Nephron (organoid): ENCODE measurements around the gene ABR.
"Not testable (repeated sequence)": the region's sequence is repeated elsewhere in the genome, so short reads cannot be mapped to it uniquely, and the experiment has no call there.

Experiments
- H3K27ac Mint-ChIP-seq, 3 experiments: 2 replicates each; pipeline ENCODE4 v1.8.0; 2020; ENCODE audit warnings: mixed read lengths in 3 of 3, mild to moderate bottlenecking in 2 of 3, moderate library complexity in 1 of 3
- H3K27me3 Mint-ChIP-seq: 2 replicates; pipeline ENCODE4 v1.8.0; 2021; ENCODE audit warnings: low read depth, mild to moderate bottlenecking, moderate library complexity, mixed read lengths
- H3K36me3 Mint-ChIP-seq: 2 replicates; pipeline ENCODE4 v1.8.0; 2020; ENCODE audit warnings: low read depth, mixed read lengths
- H3K4me1 Mint-ChIP-seq: 2 replicates; pipeline ENCODE4 v1.8.0; 2020; ENCODE audit warnings: mixed read lengths
- H3K4me3 Mint-ChIP-seq, 3 experiments: 2 replicates each; pipeline ENCODE4 v1.8.0; 2020; ENCODE audit warnings: mild to moderate bottlenecking in 3 of 3, mixed read lengths in 3 of 3, moderate library complexity in 2 of 3
- H3K9me3 Mint-ChIP-seq: 2 replicates; pipeline ENCODE4 v1.8.0; 2020; ENCODE audit warnings: mixed read lengths
- CTCF ChIP-seq, 3 experiments: fragments of 200-600 bp; sonication (generic); IDR thresholded peaks; one replicate each; pipeline ENCODE4 v1.5.0; 2021; ENCODE audit warnings: antibody characterized with exemption in 3 of 3; ENCODE audit not compliant: unreplicated experiment in 3 of 3

The ABR gene

GRCh38 chr17:1074886-1075605 lies 104.7 kb downstream of the ABR start:
- H3K9me3 Mint-ChIP-seq, result no peaks in the 10 kb centered on the region
- peaks cover 22% of the 10 kb centered on the region for H3K4me1 Mint-ChIP-seq
- no peak overlapping the region for H3K4me3 Mint-ChIP-seq
- peaks cover 8% of the 10 kb centered on the region for H3K27me3 Mint-ChIP-seq
- peak overlapping the region in 1 of 3 experiments; percentile 47 for H3K27ac Mint-ChIP-seq
- H3K36me3 Mint-ChIP-seq, result peaks cover 14% of the 10 kb centered on the region
- TF ChIP-seq CTCF (IDR thresholded peaks at IDR 0.05; ENCODE audit: unreplicated experiment in 3 of 3), result no peak

DNA sequence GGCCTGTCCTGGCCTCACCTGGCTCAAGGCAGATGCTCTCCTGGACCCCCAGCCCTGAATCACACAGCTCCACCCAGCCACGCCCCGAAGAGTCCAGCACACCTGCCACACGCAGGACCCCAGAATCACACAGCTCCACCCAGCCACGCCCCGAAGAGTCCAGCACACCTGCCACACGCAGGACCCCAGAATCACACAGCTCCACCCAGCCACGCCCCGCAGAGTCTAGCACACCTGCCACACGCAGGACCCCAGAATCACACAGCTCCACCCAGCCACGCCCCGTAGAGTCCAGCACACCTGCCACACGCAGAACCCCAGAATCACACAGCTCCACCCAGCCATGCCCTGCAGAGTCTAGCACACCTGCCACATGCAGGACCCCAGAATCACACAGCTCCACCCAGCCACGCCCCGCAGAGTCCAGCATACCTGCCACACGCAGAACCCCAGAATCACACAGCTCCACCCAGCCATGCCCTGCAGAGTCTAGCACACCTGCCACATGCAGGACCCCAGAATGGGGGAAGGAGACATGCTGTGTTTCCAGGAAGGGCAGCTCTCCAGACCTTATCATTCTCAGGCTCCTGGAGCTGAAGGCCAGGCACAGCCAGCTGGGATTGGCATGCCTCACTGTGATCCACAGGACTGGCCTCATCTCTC lies 105.7 kb downstream of the ABR start:
- not testable (repeated sequence) for H3K9me3 Mint-ChIP-seq, H3K27me3 Mint-ChIP-seq, H3K4me3 Mint-ChIP-seq
- H3K36me3 Mint-ChIP-seq, result peaks cover 13% of the 10 kb centered on the region
- H3K4me1 Mint-ChIP-seq, result peaks cover 20% of the 10 kb centered on the region
- H3K27ac Mint-ChIP-seq, result peak overlapping the region in 1 of 3 experiments; percentile 72

DNA sequence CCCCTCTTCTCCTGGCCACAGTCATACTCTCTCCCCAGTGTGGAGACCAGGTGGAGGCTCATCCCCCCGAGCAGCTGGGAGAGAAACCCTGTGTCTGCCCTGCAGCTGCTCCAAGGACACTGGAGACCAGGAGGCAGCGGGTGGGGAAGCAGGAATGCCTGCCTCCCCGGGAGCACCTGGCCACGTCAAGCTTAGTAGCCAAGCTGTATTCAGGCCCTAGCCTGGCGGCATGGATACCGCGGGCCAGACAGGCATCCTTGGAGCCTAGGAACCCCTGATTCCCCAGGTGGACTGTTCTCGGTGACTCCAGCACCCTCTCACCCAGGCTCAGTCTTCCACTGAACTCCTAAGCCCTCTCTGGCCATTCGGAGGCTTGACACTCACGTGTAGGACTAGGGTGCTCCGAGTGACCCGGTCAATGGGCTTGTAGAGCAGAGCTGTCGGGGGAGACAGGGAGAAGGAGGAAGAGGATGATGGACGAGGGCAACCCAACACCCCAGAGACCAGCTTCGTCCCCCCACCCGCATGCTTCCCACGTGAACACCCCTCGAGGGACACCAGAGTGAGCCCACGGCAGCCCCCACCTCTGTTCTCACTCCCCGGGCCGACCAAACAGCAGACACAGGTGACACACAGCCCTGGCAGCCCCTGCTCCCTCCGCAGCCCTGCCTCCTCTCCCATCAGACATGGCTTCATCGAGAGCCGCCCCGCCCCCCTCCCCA lies 106.4 kb downstream of the ABR start:
- peaks cover 18% of the 10 kb centered on the region for H3K36me3 Mint-ChIP-seq
- no peak for TF ChIP-seq CTCF (IDR thresholded peaks at IDR 0.05; ENCODE audit: unreplicated experiment in 3 of 3)
- H3K4me1 Mint-ChIP-seq, result peaks cover 21% of the 10 kb centered on the region
- no peak overlapping the region for H3K4me3 Mint-ChIP-seq
- no peak overlapping the region for H3K27ac Mint-ChIP-seq
- no peaks in the 10 kb centered on the region for H3K9me3 Mint-ChIP-seq
- H3K27me3 Mint-ChIP-seq, result peaks cover 5% of the 10 kb centered on the region

DNA sequence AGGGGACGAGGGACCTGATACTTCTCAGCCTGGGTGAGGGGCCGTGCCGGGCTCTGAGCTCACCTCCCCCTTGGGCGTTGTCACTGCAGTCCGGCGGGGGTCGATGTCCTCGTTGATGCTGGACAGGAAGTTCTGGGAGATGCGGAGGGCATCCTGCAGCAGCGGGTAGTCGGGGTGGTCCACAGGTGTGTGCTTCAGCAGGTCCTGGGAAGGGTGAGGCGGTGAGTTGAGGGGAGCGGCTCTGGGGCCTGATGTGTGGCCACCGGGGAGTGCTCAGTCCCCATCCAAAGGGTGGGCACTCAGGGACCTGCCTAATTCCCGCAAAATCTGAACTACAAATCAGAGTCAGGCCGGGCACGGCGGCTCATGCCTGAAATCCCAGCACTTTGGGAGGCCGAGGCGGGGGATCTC lies 107.2 kb downstream of the ABR start:
- no peak overlapping the region for H3K27ac Mint-ChIP-seq
- peaks cover 23% of the 10 kb centered on the region for H3K36me3 Mint-ChIP-seq
- no peaks in the 10 kb centered on the region for H3K27me3 Mint-ChIP-seq
- H3K4me1 Mint-ChIP-seq, result peaks cover 21% of the 10 kb centered on the region
- H3K9me3 Mint-ChIP-seq, result no peaks in the 10 kb centered on the region
- no peak overlapping the region for H3K4me3 Mint-ChIP-seq
- no peak for TF ChIP-seq CTCF (IDR thresholded peaks at IDR 0.05; ENCODE audit: unreplicated experiment in 3 of 3)

GRCh38 chr17:1071103-1071825 lies 108.5 kb downstream of the ABR start:
- H3K4me3 Mint-ChIP-seq, result no peak overlapping the region
- H3K9me3 Mint-ChIP-seq, result peaks cover 7% of the 10 kb centered on the region
- TF ChIP-seq CTCF (IDR thresholded peaks at IDR 0.05; ENCODE audit: unreplicated experiment in 3 of 3), result no peak
- H3K36me3 Mint-ChIP-seq, result peaks cover 36% of the 10 kb centered on the region
- no peak overlapping the region for H3K27ac Mint-ChIP-seq
- H3K4me1 Mint-ChIP-seq, result peaks cover 15% of the 10 kb centered on the region
- no peaks in the 10 kb centered on the region for H3K27me3 Mint-ChIP-seq

GRCh38 chr17:1070411-1070810 lies 109.4 kb downstream of the ABR start:
- no peaks in the 10 kb centered on the region for H3K27me3 Mint-ChIP-seq
- H3K4me1 Mint-ChIP-seq, result peaks cover 9% of the 10 kb centered on the region
- no peak for TF ChIP-seq CTCF (IDR thresholded peaks at IDR 0.05; ENCODE audit: unreplicated experiment in 3 of 3)
- H3K9me3 Mint-ChIP-seq, result peaks cover 10% of the 10 kb centered on the region
- no peak overlapping the region for H3K27ac Mint-ChIP-seq
- no peak overlapping the region for H3K4me3 Mint-ChIP-seq
- peaks cover 44% of the 10 kb centered on the region for H3K36me3 Mint-ChIP-seq
